Measurements from ENCODE around the gene RFX3. TPM values are rescaled to one million over a fixed set of nuclear protein-coding genes. Genes with fewer than 3 reads are reported as not detected.

The RFX3 gene
- total RNA-seq, 1 experiment from 2014 or later: 9.9 TPM

DNA sequence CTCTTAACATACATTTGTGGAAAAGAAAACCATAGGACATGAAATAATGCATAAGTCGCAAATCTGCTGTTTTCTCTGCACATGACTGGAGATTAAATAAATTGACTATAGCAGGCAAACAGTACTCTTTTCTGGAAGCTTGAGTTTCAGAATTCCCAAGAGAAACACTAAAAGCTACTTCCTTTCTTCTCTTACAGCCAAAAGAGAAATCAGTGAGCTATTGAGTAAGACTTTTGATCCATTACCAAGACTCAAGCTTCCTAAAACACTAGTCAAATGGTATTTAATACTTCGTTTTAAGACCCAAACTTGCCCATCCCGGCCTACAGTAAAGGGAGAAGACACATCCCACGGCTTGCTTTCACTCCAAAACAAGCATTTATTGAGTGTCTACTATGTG is 346.1 kb downstream of the RFX3 start:
- Mint-ChIP-seq H3K27me3 (ENCODE audit: low read depth) (peaks cover 46% of the 10 kb centered on the region), H3K27ac (no peak overlapping the region), H3K4me1 (peaks cover 15 to 20% of the 10 kb centered on the region in 2 experiments), H3K36me3 (ENCODE audit: insufficient read depth in 1 of 3, low read depth in 3 of 3) (no peaks in the 10 kb centered on the region), H3K4me3 (no peak overlapping the region), H3K9me3 (no peaks in the 10 kb centered on the region)
- H3K4ac ChIP-seq (ENCODE audit: low read depth, low read length): no peak overlapping the region
- H4K20me1 ChIP-seq (ENCODE audit: control insufficient read depth, insufficient read depth, insufficient read length): no peaks in the 10 kb centered on the region
- no peak overlapping the region for H2BK15ac ChIP-seq (ENCODE audit: low read depth, low read length)
- H3K9ac ChIP-seq (ENCODE audit: extremely low read depth, insufficient read length, low read length): no peak overlapping the region
- peaks cover 4% of the 10 kb centered on the region; the same call in 1 of the 2 replicates for H3K27me3 ChIP-seq (ENCODE audit: insufficient read depth, low read length)
- H2AK5ac ChIP-seq (ENCODE audit: insufficient read length, low read length): no peak overlapping the region
- H3K4me1 ChIP-seq (ENCODE audit: insufficient read depth, low read length): no peaks in the 10 kb centered on the region
- no peaks in the 10 kb centered on the region for H3K9me3 ChIP-seq (ENCODE audit: control insufficient read depth, low read depth, low read length)
- H2BK12ac ChIP-seq (ENCODE audit: insufficient read length, low read depth, low read length): no peak overlapping the region
- H2AFZ ChIP-seq (ENCODE audit: low read length): no peak overlapping the region
- no peak overlapping the region for H4K8ac ChIP-seq (replicated peaks; ENCODE audit: insufficient read length, low read depth, low read length)
- no CpG with 5 or more reads among the region's 4 CpGs for WGBS (ENCODE audit: extremely low coverage, insufficient read length, low lambda C conversion rate)
- no peaks in the 10 kb centered on the region for H3K79me2 ChIP-seq (ENCODE audit: insufficient read depth, low read length)
- H3K56ac ChIP-seq (ENCODE audit: insufficient read length, low read depth, low read length): no peak overlapping the region
- no peak overlapping the region for H4K5ac ChIP-seq (ENCODE audit: insufficient read length, low read depth, low read length)
- H4K91ac ChIP-seq (ENCODE audit: insufficient read length, low read depth, low read length): no peak overlapping the region
- H2BK20ac ChIP-seq (ENCODE audit: low read depth, low read length, poor library complexity, severe bottlenecking): no peak overlapping the region
- no peak overlapping the region for H3K4me2 ChIP-seq (ENCODE audit: insufficient read depth, insufficient read length, low read length)
- H3K18ac ChIP-seq (ENCODE audit: insufficient read length, low read depth, low read length): no peak overlapping the region
- H2BK5ac ChIP-seq (ENCODE audit: insufficient read length, low read length): no peak overlapping the region
- TF ChIP-seq CTCF (conservative IDR thresholded peaks at IDR 0.05): no peak
- no peak overlapping the region for H3K27ac ChIP-seq (ENCODE audit: insufficient read length, low read depth, low read length)
- H3T11ph ChIP-seq (ENCODE audit: low read length): no peak overlapping the region
- no peak overlapping the region for H2BK120ac ChIP-seq (ENCODE audit: low read depth, low read length, poor library complexity, severe bottlenecking)
- H3K14ac ChIP-seq (ENCODE audit: insufficient read depth, low read length): no peak overlapping the region
- peaks cover 13% of the 10 kb centered on the region for H3K23me2 ChIP-seq (ENCODE audit: insufficient read length, low read depth, low read length, poor library complexity, severe bottlenecking)
- no peak overlapping the region for H3K23ac ChIP-seq (ENCODE audit: insufficient read length, low read depth, low read length)
- H3K79me1 ChIP-seq (ENCODE audit: insufficient read depth, low read depth, low read length, poor library complexity, severe bottlenecking): no peaks in the 10 kb centered on the region
- DNase-seq: no peak

Measured in H9 (cell line).